Astrocyte (in vitro differentiated cells and primary cell): ENCODE measurements around the gene KCNAB1. TPM values are rescaled to one million over a fixed set of nuclear protein-coding genes. Genes with fewer than 3 reads are reported as not detected.
"Not testable (repeated sequence)": the region's sequence is repeated elsewhere in the genome, so short reads cannot be mapped to it uniquely, and the experiment has no call there.

ENCODE experiments used
- DNase-seq: peaks from one replicate; pipeline ENCODE4 v3.0.0-alpha.2; 2010; ENCODE audit warnings: low read depth
- FAIRE-seq: peaks from 2 replicates; lab custom pipeline; 2011; peaks lifted over from hg19 to GRCh38; lab: Jason Lieb, UNC
- H2AFZ ChIP-seq: 2 replicates; pipeline ENCODE4 v1.6.0; 2012; ENCODE audit warnings: low read depth, low read length, inconsistent platforms
- H3K27ac ChIP-seq: 2 replicates; pipeline ENCODE4 v1.5.1; 2011; ENCODE audit warnings: low read depth, low read length, inconsistent platforms
- H3K27me3 ChIP-seq: 2 replicates; pipeline ENCODE4 v1.6.0; 2011; ENCODE audit warnings: low read length, inconsistent platforms; ENCODE audit not compliant: insufficient read depth
- H3K36me3 ChIP-seq: 2 replicates; pipeline ENCODE4 v1.5.1; 2011; ENCODE audit warnings: low read length, inconsistent platforms; ENCODE audit not compliant: insufficient read depth
- H3K4me1 ChIP-seq: 2 replicates; pipeline ENCODE4 v1.5.1; 2011; ENCODE audit warnings: low read length, inconsistent platforms; ENCODE audit not compliant: insufficient read depth
- H3K4me2 ChIP-seq: 2 replicates; pipeline ENCODE4 v1.6.0; 2012; ENCODE audit warnings: low read length, inconsistent platforms
- H3K4me3 ChIP-seq: 2 replicates; pipeline ENCODE4 v1.5.1; 2011; ENCODE audit warnings: low read depth, mild to moderate bottlenecking, low read length, inconsistent platforms; ENCODE audit not compliant: insufficient read depth
- H3K79me2 ChIP-seq: 2 replicates; pipeline ENCODE4 v1.6.0; 2012; ENCODE audit warnings: mild to moderate bottlenecking, low read length, inconsistent platforms; ENCODE audit not compliant: insufficient read depth
- H3K9ac ChIP-seq: 2 replicates; pipeline ENCODE4 v1.6.0; 2012; ENCODE audit warnings: mild to moderate bottlenecking, low read length, inconsistent platforms
- H3K9me3 ChIP-seq: 2 replicates; pipeline ENCODE4 v1.5.1; 2012; ENCODE audit warnings: low read depth, mild to moderate bottlenecking, low read length, inconsistent platforms; ENCODE audit not compliant: insufficient read depth
- H4K20me1 ChIP-seq: 2 replicates; pipeline ENCODE4 v1.6.0; 2012; ENCODE audit warnings: low read length, inconsistent platforms; ENCODE audit not compliant: insufficient read depth
- H3K27ac Mint-ChIP-seq: one replicate; pipeline ENCODE4 v1.8.0; 2021; ENCODE audit warnings: mild to moderate bottlenecking, mixed read lengths; ENCODE audit not compliant: unreplicated experiment
- H3K27me3 Mint-ChIP-seq: one replicate; pipeline ENCODE4 v1.8.0; 2021; ENCODE audit warnings: low read depth, mixed read lengths; ENCODE audit not compliant: unreplicated experiment
- H3K36me3 Mint-ChIP-seq: one replicate; pipeline ENCODE4 v1.8.0; 2021; ENCODE audit warnings: low read depth, mixed read lengths; ENCODE audit not compliant: unreplicated experiment
- H3K4me1 Mint-ChIP-seq: one replicate; pipeline ENCODE4 v1.8.0; 2021; ENCODE audit warnings: low read depth, mixed read lengths; ENCODE audit not compliant: unreplicated experiment
- H3K4me3 Mint-ChIP-seq: one replicate; pipeline ENCODE4 v1.8.0; 2021; ENCODE audit warnings: mild to moderate bottlenecking, moderate library complexity, mixed read lengths; ENCODE audit not compliant: unreplicated experiment
- H3K9me3 Mint-ChIP-seq: one replicate; pipeline ENCODE4 v1.8.0; 2021; ENCODE audit warnings: mild to moderate bottlenecking, mixed read lengths; ENCODE audit not compliant: unreplicated experiment
- CTCF ChIP-seq: IDR thresholded peaks from 2 replicates; pipeline ENCODE4 v1.5.1; 2011; ENCODE audit warnings: low read depth, mild to moderate bottlenecking, inconsistent platforms, low read length, moderate library complexity; ENCODE audit not compliant: insufficient read depth
- EZH2 ChIP-seq: IDR thresholded peaks from 2 replicates; pipeline ENCODE4 v1.6.1; 2012; ENCODE audit warnings: mild to moderate bottlenecking, low read length, inconsistent platforms; ENCODE audit not compliant: insufficient read depth
- total RNA-seq: library from RNA; stranded (reverse); gene quantifications from 2 replicates; pipeline ENCODE4 v1.2.1, GENCODE V29; 2021

KCNAB1 gene
- total RNA-seq, 1 donor from 2014 or later, result 0.30 TPM

- no peak overlapping the region for H3K27ac ChIP-seq
- H2AFZ ChIP-seq, result no peak overlapping the region
- H3K27ac Mint-ChIP-seq, result no peak overlapping the region
- H3K36me3 Mint-ChIP-seq, result no peaks in the 10 kb centered on the region
- H3K9me3 Mint-ChIP-seq, result no peaks in the 10 kb centered on the region
- H3K9me3 ChIP-seq, result no peaks in the 10 kb centered on the region
- no peaks in the 10 kb centered on the region for H4K20me1 ChIP-seq
- H3K27me3 Mint-ChIP-seq, result no peaks in the 10 kb centered on the region
- no peak overlapping the region for H3K4me3 ChIP-seq
- H3K4me1 ChIP-seq, result no peaks in the 10 kb centered on the region
- H3K9ac ChIP-seq, result no peak overlapping the region
- no peaks in the 10 kb centered on the region for H3K79me2 ChIP-seq
- DNase-seq, result no peak
- H3K4me1 Mint-ChIP-seq, result no peaks in the 10 kb centered on the region
- no peak overlapping the region for H3K4me3 Mint-ChIP-seq
- H3K27me3 ChIP-seq, result no peaks in the 10 kb centered on the region
- no peaks in the 10 kb centered on the region for H3K36me3 ChIP-seq
- no peak overlapping the region for H3K4me2 ChIP-seq
- no peak for TF ChIP-seq EZH2
- no peak for TF ChIP-seq CTCF
- FAIRE-seq, result no peak
These were observed 30.3 kb upstream of the KCNAB1 start for GRCh38 chr3:156090126-156090525.

- no peaks in the 10 kb centered on the region for H3K79me2 ChIP-seq
- H3K36me3 Mint-ChIP-seq, result no peaks in the 10 kb centered on the region
- no peak for DNase-seq
- no peak for TF ChIP-seq EZH2
- H2AFZ ChIP-seq, result no peak overlapping the region
- FAIRE-seq, result no peak
- H3K4me3 Mint-ChIP-seq, result no peak overlapping the region
- H4K20me1 ChIP-seq, result no peaks in the 10 kb centered on the region
- no peak overlapping the region for H3K9ac ChIP-seq
- H3K9me3 Mint-ChIP-seq, result peaks cover 1% of the 10 kb centered on the region
- no peaks in the 10 kb centered on the region for H3K36me3 ChIP-seq
- no peak overlapping the region for H3K27ac Mint-ChIP-seq
- no peak overlapping the region for H3K27ac ChIP-seq
- no peak overlapping the region for H3K4me2 ChIP-seq
- H3K4me1 Mint-ChIP-seq, result no peaks in the 10 kb centered on the region
- H3K9me3 ChIP-seq, result no peaks in the 10 kb centered on the region
- H3K27me3 Mint-ChIP-seq, result peaks cover 3% of the 10 kb centered on the region
- no peaks in the 10 kb centered on the region for H3K4me1 ChIP-seq
- no peak overlapping the region for H3K4me3 ChIP-seq
- H3K27me3 ChIP-seq, result peaks cover 3% of the 10 kb centered on the region
These were observed 26.4 kb upstream of the KCNAB1 start for GRCh38 chr3:156093964-156094363.

- TF ChIP-seq EZH2 (no peak), CTCF (no peak)
- H3K27ac Mint-ChIP-seq, result no peak overlapping the region
- DNase-seq (no peak), FAIRE-seq (no peak)
- Histone ChIP-seq H3K79me2 (no peaks in the 10 kb centered on the region), H3K36me3 (no peaks in the 10 kb centered on the region), H2AFZ (no peak overlapping the region), H3K4me2 (no peak overlapping the region), H3K9me3 (no peaks in the 10 kb centered on the region), H3K9ac (no peak overlapping the region), H4K20me1 (no peaks in the 10 kb centered on the region), H3K4me3 (no peak overlapping the region), H3K27ac (no peak overlapping the region), H3K4me1 (no peaks in the 10 kb centered on the region), H3K27me3 (peaks cover 3% of the 10 kb centered on the region)
- H3K9me3 Mint-ChIP-seq, result peaks cover 1% of the 10 kb centered on the region
- H3K27me3 Mint-ChIP-seq, result peaks cover 3% of the 10 kb centered on the region
- H3K4me1 Mint-ChIP-seq, result no peaks in the 10 kb centered on the region
- no peak overlapping the region for H3K4me3 Mint-ChIP-seq
- no peaks in the 10 kb centered on the region for H3K36me3 Mint-ChIP-seq
These were observed 26.0 kb upstream of the KCNAB1 start for GRCh38 chr3:156094391-156094790.

- not testable (repeated sequence) for H3K4me1 Mint-ChIP-seq, H3K4me3 Mint-ChIP-seq, H3K27me3 ChIP-seq, H2AFZ ChIP-seq, H3K4me3 ChIP-seq, FAIRE-seq, H3K79me2 ChIP-seq, DNase-seq, H3K4me2 ChIP-seq, H3K9ac ChIP-seq, H4K20me1 ChIP-seq, H3K9me3 Mint-ChIP-seq, H3K36me3 Mint-ChIP-seq, H3K9me3 ChIP-seq, H3K36me3 ChIP-seq, H3K27me3 Mint-ChIP-seq, H3K4me1 ChIP-seq, H3K27ac Mint-ChIP-seq, H3K27ac ChIP-seq
These were observed 24.7 kb upstream of the KCNAB1 start for GRCh38 chr3:156095652-156096051.
